IMR-90 (cell line): ENCODE results near the gene LRRIQ4.

ENCODE experiments used
- CEBPB ChIP-seq: IDR thresholded peaks from 2 replicates; pipeline ENCODE4 v1.6.1; 2012; ENCODE audit warnings: low read depth, low read length, improper control_type of control experiment
- MAZ ChIP-seq: IDR thresholded peaks from 2 replicates; pipeline ENCODE4 v1.6.1; 2012; ENCODE audit warnings: low read depth, mild to moderate bottlenecking, low read length, improper control_type of control experiment, moderate library complexity, borderline replicate concordance
- SMC3 ChIP-seq: fragments of 150-350 bp; IDR thresholded peaks from 2 replicates; pipeline ENCODE4 v1.6.1; 2016; ENCODE audit warnings: low read depth, mild to moderate bottlenecking, antibody characterized with exemption, low read length, moderate library complexity
- TF ChIP-seq, protein P1 (sequence below): conservative IDR thresholded peaks from 2 replicates; pipeline ENCODE4 v1.5.1; 2012; ENCODE audit warnings: mild to moderate bottlenecking, low read depth, low read length, improper control_type of control experiment

DNA sequence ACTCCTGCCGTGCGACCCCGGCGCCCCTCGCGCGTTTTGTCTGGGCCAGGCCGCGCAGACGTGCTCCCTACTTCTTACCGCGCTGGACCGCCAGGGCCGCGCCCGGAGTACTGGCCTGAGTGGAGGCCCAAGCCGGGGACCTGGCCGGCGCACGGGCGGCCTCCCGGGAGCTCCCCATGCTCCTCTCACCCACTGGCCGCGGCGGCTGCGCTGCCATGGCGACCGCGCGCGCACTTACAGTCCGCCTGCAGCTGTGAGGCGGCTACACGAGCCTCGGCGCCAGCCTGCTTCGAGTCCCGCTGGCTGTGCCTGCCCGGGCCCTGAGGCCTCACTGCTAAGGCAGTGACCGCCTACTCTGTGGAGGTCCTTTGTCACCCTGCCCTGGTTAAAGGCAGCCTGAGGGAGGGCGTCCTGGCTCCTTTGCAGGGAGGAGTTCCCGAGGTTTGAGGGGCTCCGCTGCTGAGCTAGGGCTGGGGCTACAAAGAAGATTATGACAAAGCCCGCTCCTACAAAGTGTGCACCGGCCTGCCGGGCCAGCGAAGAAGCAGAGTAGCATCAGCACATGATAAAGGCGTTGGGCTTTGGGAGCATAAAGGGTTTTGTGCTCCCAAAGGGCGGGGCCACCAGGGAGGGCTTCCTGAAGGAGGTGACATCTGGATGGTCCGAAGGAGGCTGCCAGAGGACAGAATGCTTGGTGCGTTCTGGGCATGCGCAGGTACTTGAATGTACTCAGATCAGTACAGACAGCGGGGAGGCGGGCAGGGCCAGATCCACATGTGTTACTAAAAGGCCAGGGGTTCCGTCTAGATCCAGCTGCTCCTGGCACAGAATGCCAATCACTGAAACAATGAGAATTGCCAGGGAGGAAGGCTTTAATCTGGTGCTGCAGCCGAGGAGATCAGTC, at the start of gene LRRIQ4, which contains the start of gene LRRC34:
- TF ChIP-seq CEBPB (no peak), MAZ (no peak), SMC3 (no peak)
- TF ChIP-seq, protein P1, sequence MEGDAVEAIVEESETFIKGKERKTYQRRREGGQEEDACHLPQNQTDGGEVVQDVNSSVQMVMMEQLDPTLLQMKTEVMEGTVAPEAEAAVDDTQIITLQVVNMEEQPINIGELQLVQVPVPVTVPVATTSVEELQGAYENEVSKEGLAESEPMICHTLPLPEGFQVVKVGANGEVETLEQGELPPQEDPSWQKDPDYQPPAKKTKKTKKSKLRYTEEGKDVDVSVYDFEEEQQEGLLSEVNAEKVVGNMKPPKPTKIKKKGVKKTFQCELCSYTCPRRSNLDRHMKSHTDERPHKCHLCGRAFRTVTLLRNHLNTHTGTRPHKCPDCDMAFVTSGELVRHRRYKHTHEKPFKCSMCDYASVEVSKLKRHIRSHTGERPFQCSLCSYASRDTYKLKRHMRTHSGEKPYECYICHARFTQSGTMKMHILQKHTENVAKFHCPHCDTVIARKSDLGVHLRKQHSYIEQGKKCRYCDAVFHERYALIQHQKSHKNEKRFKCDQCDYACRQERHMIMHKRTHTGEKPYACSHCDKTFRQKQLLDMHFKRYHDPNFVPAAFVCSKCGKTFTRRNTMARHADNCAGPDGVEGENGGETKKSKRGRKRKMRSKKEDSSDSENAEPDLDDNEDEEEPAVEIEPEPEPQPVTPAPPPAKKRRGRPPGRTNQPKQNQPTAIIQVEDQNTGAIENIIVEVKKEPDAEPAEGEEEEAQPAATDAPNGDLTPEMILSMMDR = no peak
